ENCODE results near the gene NFATC2.

Gene NFATC2

GRCh38 chr20:51500936-51501335, 41.6 kb downstream of the NFATC2 start:
- Histone ChIP-seq H3K4me3 (no peak overlapping the region), H3K4me2 (no peak overlapping the region)
- TF ChIP-seq Cebpa-rat (IDR thresholded peaks at IDR 0.05): no peak

DNA sequence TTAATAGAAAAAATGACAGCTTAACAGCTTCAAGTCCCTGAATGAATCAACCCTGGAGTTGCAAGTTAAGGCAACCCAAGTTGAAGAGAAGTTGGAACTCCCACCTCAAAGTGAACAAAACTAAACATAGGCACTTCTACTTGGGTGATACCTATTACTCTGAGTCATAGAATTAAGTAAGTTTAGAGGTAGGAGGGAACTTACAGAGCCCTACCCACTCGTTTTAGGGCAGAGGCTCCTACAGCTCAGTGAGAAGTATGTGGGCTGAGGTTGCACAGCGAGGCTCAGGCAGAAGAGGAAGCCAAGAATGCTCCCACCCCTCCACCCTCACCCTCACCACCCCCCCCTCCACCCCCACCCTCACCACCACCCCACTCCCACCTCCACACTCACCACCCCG, 42.2 kb downstream of the NFATC2 start:
- peaks cover 27% of the 10 kb centered on the region for H4K20me1 ChIP-seq
- no peak overlapping the region; the same call in 1 of the 2 replicates for H3K27ac ChIP-seq
- H3K4me3 ChIP-seq: no peak overlapping the region
- H3K9ac ChIP-seq: no peak overlapping the region
- peaks cover 63% of the 10 kb centered on the region for H3K4me1 ChIP-seq
- no peaks in the 10 kb centered on the region for H3K9me3 ChIP-seq
- H3K4me2 ChIP-seq: peak overlapping the region; percentile 45
- peaks cover 11% of the 10 kb centered on the region for H3K36me3 ChIP-seq
- no peak for TF ChIP-seq Cebpa-rat (IDR thresholded peaks at IDR 0.05)
- H3K27me3 ChIP-seq: no peaks in the 10 kb centered on the region

More at GRCh38 chr20:51500936-51501335, 41.6 kb downstream of the NFATC2 start:
- H3K4me1 ChIP-seq: peaks cover 57% of the 10 kb centered on the region
- H3K27ac ChIP-seq: no peak overlapping the region
- no peaks in the 10 kb centered on the region for H3K27me3 ChIP-seq
- H4K20me1 ChIP-seq: peaks cover 21% of the 10 kb centered on the region
- no peak overlapping the region for H3K9ac ChIP-seq
- peaks cover 17% of the 10 kb centered on the region for H3K36me3 ChIP-seq
- no peaks in the 10 kb centered on the region for H3K9me3 ChIP-seq

GRCh38 chr20:51498765-51499540, 43.6 kb downstream of the NFATC2 start:
- Histone ChIP-seq H3K4me3 (no peak overlapping the region), H3K9ac (no peak overlapping the region; the same call in 1 of the 2 replicates), H3K9me3 (no peaks in the 10 kb centered on the region), H3K27me3 (no peaks in the 10 kb centered on the region), H3K4me1 (peaks cover 72% of the 10 kb centered on the region), H4K20me1 (peaks cover 41% of the 10 kb centered on the region), H3K27ac (peak overlapping the region; percentile 82), H3K4me2 (peak overlapping the region; percentile 96), H3K36me3 (peaks cover 11% of the 10 kb centered on the region)
- no peak for TF ChIP-seq Cebpa-rat (IDR thresholded peaks at IDR 0.05)

- TF ChIP-seq Cebpa-rat (IDR thresholded peaks at IDR 0.05): no peak
- Histone ChIP-seq H4K20me1 (peaks cover 45% of the 10 kb centered on the region), H3K9ac (peak overlapping the region; percentile 66), H3K36me3 (peaks cover 5% of the 10 kb centered on the region; the same call in 1 of the 2 replicates), H3K4me3 (peak overlapping the region; percentile 47), H3K4me1 (peaks cover 84% of the 10 kb centered on the region), H3K27ac (peak overlapping the region; percentile 82), H3K27me3 (no peaks in the 10 kb centered on the region), H3K9me3 (no peaks in the 10 kb centered on the region), H3K4me2 (peak overlapping the region; percentile 96)
These were observed 44.7 kb downstream of the NFATC2 start for GRCh38 chr20:51497542-51498467.

GRCh38 chr20:51496964-51497363, 45.6 kb downstream of the NFATC2 start:
- H4K20me1 ChIP-seq: peaks cover 45% of the 10 kb centered on the region
- peak overlapping the region; percentile 66 for H3K9ac ChIP-seq
- H3K27ac ChIP-seq: peak overlapping the region; percentile 82
- peak overlapping the region; percentile 47 for H3K4me3 ChIP-seq
- peaks cover 92% of the 10 kb centered on the region for H3K4me1 ChIP-seq
- no peak for TF ChIP-seq Cebpa-rat (IDR thresholded peaks at IDR 0.05)
- no peaks in the 10 kb centered on the region for H3K27me3 ChIP-seq
- peaks cover 5% of the 10 kb centered on the region; the same call in 1 of the 2 replicates for H3K36me3 ChIP-seq
- no peaks in the 10 kb centered on the region for H3K9me3 ChIP-seq
- H3K4me2 ChIP-seq: peak overlapping the region; percentile 96

DNA sequence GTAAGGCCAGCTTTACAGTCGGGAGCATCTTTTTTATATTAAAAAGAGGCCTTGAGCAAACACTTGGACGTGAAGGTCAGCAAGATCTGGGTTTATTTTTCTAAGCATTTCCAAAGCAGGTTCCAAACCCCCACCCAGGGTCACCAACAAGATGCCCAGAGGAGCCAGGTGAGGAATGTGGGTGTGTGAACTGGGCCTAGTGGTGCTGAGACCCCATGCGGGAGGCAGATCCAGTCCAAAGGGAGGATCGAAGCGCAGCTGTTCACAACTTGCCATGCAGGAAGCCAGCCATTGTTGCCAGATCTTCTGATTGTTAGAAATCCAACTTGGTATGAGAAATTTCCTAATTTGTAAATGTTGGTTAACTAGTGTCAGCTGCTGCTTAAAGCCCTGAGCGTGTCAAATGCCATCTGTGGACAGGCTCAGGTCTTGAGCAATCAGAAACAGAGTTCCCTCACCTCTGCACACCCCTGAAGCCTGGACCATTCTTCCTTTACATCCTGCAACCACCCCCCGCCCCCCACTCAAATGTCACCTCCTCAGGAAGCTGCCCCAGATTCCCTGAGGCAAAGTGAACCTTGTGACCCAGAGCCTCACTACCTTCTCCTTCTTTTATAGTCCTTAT, 46.5 kb downstream of the NFATC2 start:
- Histone ChIP-seq H4K20me1 (peaks cover 47% of the 10 kb centered on the region), H3K27ac (peak overlapping the region; percentile 10), H3K9me3 (no peaks in the 10 kb centered on the region), H3K9ac (no peak overlapping the region), H3K4me1 (peaks cover 97% of the 10 kb centered on the region), H3K36me3 (peaks cover 5% of the 10 kb centered on the region; the same call in 1 of the 2 replicates), H3K4me3 (no peak overlapping the region), H3K27me3 (no peaks in the 10 kb centered on the region), H3K4me2 (peak overlapping the region; percentile 96)
- TF ChIP-seq Cebpa-rat (IDR thresholded peaks at IDR 0.05): no peak

GRCh38 chr20:51495291-51495690, 47.2 kb downstream of the NFATC2 start:
- H3K27me3 ChIP-seq: no peaks in the 10 kb centered on the region
- H3K27ac ChIP-seq: peak overlapping the region; percentile 54
- H3K4me2 ChIP-seq: peak overlapping the region; percentile 96
- H4K20me1 ChIP-seq: peaks cover 47% of the 10 kb centered on the region
- peaks cover 94% of the 10 kb centered on the region for H3K4me1 ChIP-seq
- H3K9me3 ChIP-seq: no peaks in the 10 kb centered on the region
- no peak for TF ChIP-seq Cebpa-rat (IDR thresholded peaks at IDR 0.05)
- no peak overlapping the region for H3K4me3 ChIP-seq
- H3K9ac ChIP-seq: 0 out of 2 replicates have a peak overlapping the region, but pooled peaks have one; percentile 9
- H3K36me3 ChIP-seq: peaks cover 5% of the 10 kb centered on the region; the same call in 1 of the 2 replicates

- peaks cover 9% of the 10 kb centered on the region for H3K36me3 ChIP-seq
- H4K20me1 ChIP-seq: peaks cover 51% of the 10 kb centered on the region
These were observed 48.0 kb downstream of the NFATC2 start for GRCh38 chr20:51494241-51495110.

More at GRCh38 chr20:51494241-51495110, 48.0 kb downstream of the NFATC2 start:
- no peaks in the 10 kb centered on the region for H3K27me3 ChIP-seq
- H3K27ac ChIP-seq: peak overlapping the region; percentile 54
- peaks cover 86% of the 10 kb centered on the region for H3K4me1 ChIP-seq
- H3K4me2 ChIP-seq: peak overlapping the region; percentile 96
- no peak for TF ChIP-seq Cebpa-rat (IDR thresholded peaks at IDR 0.05)
- no peaks in the 10 kb centered on the region for H3K9me3 ChIP-seq
- H3K4me3 ChIP-seq: no peak overlapping the region
- peak overlapping the region; percentile 9; the same call in 1 of the 2 replicates for H3K9ac ChIP-seq

All from BLaER1 (cell line).